Stimulated activated CD8-positive, alpha-beta memory T cell treated with anti-CD3 and anti-CD28 coated beads, Interleukin-7, amount 100 ng/mL, for 4 hours (primary cell): ENCODE data around the gene NAA80.

ENCODE experiments used
- DNase-seq, 2 donors: peaks; one replicate each; pipeline ENCODE4 v3.0.0-alpha.2; 2020; ENCODE audit warnings: low read depth in 2 of 2

Gene NAA80

DNA sequence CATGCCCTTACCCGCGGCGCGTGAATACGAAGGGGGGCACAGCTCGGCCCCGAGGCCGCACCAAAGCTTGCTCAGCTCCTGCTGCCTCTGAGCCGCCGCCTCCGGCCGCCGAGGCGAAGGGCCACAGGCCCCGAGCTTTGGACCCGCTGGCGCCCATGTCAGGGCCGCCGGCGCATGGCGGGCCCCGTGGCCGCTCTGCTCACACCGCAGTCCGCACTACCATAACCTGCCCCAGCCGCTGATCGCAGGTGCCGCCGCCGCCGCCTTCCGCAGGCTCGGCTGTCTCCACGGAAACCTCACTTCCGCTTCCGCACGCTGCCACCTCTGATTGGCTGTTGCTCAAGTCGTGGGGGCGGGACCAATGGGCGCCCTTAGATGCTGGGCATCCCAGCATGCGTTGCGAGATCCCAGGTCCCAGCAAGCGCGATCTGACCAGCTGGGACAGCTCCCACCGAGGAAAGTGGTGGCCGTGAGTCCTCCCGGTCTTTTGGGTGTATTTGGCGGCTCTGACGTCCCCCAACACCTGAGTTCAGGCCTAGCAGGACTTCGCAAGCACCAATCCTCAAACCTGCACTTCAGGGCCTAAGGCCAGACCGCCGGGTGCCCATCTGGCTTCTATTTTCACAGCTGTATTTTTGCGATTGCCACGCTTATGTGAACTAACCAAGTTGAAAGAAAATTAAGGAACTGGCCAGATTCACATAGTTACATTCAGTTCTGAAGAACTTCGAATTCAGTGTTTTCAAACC lies 28.9 kb upstream of the NAA80 start, which contains the start of gene TUSC2:
TUSC2 (minus strand) TSS at position 281 of the 749 bp plus-strand sequence; CDS start at position 157, 124 bp downstream.
- peak; percentile 90 to 92 for DNase-seq

DNA sequence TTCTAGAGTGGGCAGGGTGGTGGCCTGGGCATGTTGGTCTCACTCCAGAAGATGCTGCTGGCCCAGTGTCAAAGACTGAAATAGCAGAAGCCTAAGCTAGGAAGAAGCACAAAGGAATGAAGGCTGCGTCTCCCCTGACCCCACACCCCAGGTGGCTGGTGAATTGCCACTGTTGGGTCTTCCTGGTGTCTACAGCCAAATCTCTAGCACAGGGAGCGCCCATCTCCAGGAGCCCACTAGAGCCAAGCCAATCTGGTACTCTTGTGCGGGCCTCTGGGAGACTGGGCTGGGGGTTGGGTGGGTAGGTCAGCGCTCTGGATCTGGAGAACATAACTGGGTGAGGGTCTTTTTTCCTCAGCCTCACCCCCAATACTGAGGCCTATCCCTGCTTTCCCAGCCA lies 27.9 kb upstream of the NAA80 start:
- no peak for DNase-seq

DNA sequence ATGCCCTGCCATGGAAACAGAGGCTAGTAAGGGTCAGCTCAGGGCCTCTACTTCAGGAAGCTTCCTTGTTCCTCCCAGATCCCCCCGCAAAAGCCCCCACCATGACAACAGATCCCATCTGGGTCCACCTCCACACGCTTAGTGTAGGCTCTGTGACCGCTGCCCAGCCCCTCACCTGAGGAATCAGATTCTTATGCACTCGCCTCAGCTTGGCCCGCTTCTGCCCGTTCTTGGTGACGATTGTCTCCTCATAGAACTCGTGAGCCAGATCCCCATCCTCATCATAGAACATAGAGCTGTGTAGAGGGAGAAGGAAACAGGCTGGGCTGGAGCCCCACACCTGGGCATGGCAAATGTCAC lies 27.0 kb upstream of the NAA80 start:
- DNase-seq: no peak

DNA sequence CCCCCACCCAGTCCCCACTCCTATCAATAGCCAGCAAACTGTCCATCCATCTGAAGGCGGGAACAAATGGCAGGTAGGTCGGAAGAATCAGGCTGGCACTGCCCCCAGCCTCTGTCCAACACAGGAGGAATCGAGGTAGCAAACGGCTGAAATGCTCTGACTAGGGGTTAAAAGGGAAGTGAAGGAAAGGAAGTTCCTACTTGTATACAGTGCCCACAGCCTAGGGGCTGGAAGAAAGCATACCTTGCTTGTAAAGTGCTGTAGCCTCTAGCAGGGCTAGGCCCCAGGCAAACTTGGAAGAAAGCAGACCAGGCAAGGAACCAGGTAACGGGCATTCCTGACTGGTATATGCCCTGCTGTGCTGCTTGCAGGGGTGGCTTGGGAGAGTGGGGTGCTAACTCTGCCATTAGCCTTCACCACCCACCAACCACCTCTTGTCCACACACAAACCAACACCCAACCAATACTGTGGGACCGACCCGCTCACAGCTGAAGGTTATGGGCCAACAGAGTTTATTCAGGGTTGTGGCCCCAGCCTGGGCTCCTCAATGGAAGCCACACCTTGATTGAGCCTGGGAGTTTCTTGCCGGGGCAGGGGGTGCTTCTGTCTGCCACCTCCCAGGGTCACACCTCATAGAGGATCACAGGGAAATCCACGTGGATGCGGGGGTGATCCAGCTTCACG lies 26.4 kb upstream of the NAA80 start:
- DNase-seq: no peak

DNA sequence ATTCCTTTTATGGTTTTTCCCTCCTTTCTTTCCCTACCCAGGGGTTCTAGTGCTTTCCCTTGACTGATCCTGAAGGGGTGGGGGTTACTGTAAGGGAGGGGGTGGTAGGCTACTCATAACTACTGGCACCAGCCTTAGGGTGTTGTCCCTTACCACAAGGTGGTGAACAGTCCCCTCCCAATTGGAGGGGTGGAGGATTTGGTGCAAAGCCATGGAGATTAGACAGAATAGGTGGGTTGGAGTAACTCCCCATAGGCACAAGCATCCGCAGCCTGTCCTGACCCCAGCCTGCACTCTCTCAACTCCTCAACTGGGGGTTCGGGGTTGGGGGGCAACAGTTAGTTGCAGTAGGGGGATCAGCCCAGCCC lies 25.9 kb upstream of the NAA80 start:
- DNase-seq: no peak

DNA sequence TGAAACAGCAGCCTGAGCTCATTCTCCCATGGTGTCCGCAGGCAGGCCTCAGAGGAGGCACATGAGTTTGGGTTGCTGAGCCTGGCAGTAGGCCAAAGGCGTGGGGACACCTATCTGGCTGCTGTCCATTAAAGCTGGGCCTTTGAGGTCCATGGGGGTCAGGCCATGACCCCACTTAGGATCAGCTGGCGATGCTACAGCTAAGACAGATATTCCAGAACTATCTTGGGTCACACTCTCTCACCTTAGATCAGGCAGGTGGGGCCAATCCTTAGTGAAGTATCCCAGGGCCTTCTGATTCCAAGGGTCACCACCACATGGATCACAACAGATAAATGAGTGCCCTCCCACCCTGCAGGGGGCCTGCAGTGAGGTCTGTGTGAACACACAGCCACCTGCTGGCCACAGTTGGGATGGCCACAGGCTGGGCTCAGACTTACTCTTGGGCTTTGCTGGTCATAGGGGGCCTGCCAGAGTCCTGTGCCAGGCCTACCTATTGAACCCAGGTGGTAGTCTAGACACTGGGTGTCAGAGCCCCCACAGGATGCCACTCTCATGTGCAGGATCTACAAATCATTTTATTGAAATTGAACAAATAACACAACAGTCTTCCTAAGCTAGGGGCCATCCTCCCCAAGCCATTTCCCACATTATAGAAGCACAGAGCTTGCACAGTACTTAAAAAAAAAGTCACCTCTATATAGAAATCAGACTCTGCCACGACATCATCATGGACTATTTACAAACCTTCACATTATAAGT lies 25.3 kb upstream of the NAA80 start:
- DNase-seq: no peak

DNA sequence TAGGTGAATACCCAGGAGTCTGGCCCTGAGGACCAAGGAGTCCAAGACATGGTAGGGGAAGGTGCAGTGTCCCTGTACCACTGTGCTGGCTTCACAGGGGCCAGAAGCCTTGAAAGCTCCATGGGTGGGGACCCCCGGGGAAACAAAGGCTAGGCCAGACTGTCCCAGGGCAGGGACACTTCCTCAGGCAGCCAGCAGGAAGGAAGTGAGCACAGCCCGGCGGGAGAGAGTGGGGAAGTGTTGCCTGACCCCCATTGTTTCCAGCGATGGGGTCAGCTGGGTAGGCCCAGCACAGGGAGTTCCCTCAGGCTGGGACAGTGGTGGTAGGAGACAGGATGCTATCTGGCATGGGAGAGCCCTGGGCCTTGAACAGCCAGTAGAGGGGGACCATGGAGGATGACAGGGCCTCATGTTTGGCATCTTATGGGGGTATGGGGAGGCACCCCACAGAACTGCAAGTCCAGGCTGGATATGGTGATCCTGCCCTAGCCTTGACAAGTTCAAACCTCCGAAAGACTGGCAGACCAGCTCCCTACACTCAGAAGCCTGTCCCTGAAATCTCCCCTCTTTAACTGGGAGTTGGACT lies 24.5 kb upstream of the NAA80 start:
- DNase-seq: no peak

DNA sequence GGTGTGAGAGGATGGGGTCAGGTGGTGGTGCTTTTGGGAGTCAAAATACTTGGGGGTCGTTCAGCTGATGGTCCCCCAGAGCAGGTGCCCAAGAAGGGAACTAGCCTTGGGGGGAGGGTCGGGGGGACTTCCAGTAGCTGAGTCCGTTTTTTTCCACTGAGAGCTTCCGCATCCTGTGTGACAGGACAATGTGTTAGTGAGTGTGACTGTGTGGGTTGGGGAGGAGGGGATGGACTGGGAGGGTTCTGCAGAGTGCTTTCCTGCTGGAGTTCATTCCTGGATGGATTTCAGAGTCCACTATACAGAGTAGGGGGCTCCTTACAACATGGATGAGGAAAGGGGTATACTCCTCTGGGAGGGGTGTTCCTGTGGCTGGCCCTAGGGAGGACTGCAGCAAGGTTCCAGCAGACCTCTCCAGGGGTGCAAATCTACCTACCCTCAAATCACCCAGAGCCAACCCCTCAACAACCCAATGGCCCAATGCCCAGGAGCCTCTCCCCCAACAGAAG lies 23.9 kb upstream of the NAA80 start:
- no peak for DNase-seq

DNA sequence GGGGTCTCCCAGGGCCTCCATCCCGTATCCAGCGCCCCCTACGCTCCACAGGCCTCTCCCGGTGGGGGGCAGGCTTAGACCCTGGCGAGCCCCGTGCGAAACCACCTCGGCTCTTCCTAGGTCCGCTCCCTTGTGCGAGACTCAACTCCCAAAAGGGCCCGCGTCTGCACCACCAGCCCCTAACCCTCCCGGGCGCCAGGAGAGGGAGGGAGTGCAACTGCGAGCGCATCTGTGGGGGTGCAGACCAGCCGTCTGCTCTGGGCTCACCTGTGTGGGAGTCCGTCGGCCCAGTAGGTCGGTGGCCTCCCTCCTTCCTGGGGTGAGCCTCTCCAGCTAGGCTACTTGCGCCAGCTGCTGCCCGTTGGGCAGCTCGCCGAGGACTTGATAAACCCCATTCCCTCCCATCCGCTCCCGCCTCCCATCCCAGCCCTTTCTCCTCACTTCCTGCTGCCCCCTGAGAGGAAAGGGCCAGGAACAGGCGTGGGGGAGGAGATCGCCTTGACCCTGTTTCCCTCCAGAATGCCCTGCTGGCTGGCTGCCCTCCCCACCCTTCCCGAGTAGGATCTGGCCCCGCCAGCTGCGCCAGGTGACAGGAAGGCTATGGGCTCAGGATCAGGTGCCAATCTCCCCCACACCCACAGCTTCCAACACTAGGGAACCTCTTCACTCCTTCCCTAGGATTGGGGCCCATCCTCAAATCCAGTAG lies 23.3 kb upstream of the NAA80 start, which contains the start of gene HYAL2:
HYAL2 (minus strand) TSS at position 360 of the 706 bp plus-strand sequence. CDS start 2,256 bp downstream, outside the sequence.
- no peak for DNase-seq

DNA sequence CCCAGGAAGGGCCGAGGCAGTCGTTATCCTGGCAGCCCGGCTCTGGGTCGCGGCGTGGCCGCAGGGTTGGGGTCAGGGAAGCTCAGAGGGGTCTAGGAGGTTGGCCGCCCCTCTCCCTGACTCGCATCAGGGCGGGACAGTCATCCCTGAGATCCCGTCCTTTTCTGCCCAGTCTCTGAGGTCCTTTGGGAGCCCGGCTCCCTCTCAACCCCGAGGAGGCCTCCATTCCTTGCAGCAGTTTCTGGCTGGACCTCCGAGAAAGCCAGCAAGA lies 22.8 kb upstream of the NAA80 start:
- no peak for DNase-seq

DNA sequence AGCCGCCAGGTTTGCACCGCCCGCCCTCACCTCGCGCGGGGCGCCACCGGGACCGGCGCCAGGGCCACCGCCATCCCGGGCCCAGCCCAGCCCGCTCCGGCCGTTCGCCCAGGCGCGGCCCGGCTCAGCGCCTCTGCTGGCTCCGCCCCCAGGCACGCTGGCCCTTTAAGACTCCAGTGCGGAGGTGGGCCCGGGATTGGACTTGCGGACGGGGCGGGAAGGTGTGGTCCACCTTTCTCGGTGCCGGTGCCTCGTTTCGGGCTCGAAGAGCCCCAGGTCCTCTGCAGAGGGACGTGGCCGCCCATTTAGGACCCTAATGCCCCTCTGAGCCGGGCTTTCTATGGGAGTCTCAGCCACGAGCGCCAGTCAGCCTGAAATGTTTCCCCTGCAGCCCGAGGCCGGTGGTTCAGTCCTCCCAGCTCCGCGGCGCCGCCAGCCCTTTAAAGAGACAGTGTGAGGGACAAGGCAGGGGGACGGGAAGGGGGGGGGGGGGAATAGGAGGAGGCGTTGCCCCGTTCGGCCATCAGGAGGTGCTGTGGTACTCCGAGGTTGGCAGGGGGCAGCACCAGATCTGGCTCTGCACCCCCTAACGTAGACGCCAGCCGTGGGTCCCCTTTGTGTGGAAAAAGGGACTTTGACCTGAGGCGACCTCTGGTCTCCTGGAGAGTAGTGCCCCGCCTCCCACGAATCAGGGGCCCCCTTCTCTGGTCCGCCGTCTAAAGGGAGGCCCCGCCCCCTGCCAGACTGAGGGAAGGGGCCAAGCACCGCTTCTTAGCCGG lies 22.3 kb upstream of the NAA80 start:
- peak; percentile 66 to 77 for DNase-seq

DNA sequence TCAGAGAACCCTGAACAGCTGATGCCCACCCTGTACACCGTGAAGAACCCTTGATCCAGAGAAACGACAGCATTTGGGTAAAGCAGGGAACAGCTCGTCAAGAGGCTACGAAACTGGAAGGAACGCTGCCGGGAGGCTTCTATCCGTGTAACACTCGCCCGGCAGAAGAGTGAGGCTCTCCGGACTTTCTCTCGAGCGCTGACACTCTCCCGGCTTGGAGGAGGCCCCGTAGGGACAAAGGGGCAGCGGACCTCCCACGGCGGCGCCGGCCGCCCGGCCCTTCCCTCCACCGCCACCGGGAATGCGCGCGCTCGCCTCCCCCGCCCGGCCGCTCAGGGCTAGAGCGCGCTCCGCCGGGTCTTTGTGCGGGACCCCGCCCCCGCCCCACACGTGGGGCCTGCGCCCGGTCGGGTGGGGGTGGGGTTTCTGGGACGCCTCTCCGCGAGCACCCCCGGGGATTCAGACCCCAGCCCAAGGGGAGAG lies 21.7 kb upstream of the NAA80 start:
- peak in 1 of 2 donors; percentile 67 for DNase-seq

DNA sequence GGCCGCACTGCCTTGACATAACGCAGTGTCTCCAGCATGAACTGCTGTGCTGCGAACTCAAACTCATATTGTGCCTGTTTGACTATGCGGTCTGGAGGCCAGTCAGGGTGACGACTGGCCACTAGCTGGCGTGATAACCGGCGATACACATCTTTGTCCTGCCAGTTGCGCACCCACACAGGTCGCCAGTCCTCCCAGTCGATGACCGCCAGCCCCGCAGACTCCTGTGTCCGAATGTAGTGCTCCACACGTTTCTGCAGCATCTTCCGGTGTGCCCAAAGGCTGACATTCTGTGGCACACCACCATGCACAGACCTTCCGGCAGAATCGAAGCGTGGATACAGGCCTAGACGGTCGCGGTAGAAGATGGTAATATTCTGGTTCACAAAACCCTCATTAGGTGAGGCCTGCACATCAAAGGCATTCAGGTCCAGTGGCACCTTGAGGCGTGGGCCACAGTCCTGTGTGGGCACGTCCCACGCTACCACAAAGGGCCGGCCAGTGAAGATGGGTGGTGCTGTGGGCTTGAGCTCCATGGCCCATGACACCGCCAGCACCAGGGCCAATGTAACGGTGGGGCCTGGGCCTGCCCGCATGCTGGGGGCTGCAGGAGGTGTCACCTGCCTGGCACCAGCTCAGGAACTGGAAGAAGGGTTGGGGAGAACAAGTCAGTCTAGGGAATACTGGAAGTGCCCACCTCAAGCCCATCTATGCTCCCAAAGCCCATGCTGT lies 20.9 kb upstream of the NAA80 start:
- DNase-seq: no peak

DNA sequence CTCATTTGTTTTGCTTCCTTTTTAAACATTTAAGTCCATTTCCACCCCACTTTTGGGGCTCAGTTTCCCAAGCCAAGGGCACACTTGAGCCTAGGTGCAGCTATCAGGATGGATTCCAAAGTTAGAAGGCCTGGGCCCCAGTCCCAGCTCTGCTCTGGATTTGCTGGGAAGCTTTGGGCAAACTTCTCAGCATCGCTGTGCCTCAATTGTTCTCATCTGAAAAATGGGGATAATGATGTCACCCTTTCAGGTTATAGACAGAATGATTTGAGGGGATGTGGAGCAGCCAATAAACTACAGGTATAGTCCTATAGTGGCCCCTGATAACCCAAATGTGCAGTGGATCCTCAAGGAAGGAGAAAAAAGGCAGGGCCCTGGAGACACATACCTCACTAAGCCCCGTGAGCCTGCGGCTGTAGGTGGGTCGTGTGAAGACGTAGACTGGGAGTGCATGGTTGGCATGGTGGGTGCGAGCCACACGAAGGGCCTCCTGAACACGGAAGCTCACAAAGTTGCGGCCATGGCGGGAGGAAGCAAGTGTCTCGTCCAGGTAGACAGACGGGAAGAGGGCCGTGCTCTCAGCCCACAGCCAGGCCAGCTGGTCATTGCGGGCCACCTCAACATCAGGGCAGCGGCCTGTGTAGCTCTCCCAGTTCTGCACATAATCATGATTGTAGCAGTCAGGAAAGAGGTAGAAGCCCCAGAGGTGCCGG lies 20.1 kb upstream of the NAA80 start:
- DNase-seq: no peak

DNA sequence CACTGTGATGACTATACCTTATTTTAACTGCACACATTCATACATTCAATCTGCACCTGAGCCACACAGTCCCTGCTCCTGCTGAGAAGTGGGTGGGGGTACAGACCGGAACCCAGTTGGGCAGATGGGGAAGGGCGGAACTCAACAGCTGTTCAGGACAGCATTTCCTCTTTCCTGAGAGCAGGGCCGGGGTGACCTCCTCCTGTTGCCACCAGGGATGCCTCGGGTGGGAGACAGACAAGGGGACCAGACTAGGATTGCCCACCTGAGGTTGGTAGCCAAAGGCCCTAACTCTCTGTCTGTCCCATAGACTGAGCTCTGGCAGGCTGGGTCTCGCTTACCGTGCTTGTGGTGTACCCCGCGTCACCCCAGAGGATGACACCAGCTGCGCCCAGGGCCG lies 19.4 kb upstream of the NAA80 start:
- no peak for DNase-seq

DNA sequence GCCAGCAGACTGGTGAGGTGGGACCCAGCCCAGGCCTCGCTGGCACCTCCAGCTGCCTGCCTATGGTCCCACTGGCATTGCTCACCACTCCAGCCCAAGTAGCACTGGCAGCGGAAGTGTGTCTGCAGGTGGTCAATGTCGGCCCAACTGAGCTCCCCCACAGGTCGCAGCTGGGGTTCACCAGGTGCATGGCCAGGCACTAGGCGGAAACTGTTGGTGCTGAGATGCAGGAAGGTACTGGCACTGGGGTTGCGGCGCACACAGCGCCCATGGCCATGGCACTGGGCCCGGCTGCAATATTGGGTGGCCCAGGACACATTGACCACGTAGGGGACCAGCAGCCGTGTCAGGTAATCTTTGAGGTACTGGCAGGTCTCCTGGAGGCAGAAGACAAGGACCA lies 19.0 kb upstream of the NAA80 start:
- no peak for DNase-seq

DNA sequence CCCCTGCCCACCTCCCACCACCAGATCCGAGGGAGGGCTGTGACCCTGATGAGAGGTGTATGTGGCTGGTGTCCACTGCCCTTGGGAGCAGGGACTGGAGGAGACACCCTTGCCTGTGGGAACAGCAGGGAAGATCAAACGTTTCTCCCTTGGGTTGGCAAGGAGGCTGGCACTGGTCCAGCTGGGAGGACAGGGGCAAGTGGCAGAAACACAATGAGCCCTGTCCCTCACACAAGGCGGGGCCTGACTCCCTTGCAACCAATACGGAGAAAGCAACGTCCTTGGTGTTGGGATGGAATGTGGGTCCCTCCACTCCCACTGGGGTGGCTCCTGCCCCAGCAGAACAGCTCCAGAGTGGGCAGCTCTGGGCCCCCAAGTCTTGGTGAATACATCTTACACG lies 18.1 kb upstream of the NAA80 start:
- DNase-seq: no peak

DNA sequence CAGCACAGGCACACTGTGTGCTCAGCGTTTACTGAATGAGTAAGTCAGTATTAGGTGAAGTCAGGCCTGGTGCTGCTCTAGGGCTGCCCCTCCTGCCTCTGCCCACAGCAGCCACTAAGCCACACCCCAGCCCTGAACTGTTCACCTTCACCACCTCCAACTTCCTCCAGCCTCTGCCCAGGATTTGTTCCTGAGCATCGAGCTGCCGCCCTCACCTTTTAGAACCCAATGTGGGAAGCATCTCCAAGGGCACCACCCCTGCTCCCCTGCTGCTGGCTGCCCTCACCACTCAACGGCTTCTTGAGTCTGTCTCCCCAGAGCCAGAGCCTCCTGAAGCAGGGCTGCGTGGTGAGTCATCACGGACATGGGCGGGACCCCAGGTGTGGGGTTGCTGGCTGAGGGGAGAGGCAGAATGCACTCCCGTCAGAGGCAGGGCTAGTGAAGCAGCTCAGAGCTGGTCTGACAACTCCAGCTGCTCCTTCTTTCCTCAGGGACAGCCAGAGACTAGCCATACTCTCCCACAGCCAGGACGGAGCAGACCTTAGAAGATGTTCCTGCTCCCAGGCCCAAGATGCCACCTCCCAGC lies 17.5 kb upstream of the NAA80 start:
- DNase-seq: peak; percentile 66 to 72

DNA sequence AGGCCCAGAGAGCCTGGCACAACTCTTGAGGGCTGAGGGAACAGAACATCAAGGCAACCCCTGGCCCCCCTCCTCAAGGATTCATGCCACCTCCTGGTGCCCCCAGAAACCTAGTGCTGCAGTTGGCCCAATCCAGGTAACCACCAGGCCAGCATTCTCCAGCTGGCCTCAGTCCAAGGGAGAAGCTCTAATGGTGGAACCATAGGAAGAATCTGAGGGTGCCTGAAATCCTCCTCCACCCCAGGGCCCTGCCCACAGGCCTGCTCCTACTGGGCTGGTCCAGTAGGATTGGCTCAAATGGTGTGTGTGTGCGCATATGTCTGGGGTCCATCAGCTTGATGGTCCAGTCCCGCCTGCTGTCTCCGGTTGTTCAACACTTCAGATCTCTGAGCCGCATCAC lies 15.6 kb upstream of the NAA80 start:
- no peak for DNase-seq
